Putamen (tissue), 1 donor: ENCODE results near the gene UQCRC1.

Source experiments
- DNase-seq: peaks from one replicate; pipeline ENCODE4 v3.0.0-alpha.2; 2016; ENCODE audit warnings: low spot score

UQCRC1 gene

DNA sequence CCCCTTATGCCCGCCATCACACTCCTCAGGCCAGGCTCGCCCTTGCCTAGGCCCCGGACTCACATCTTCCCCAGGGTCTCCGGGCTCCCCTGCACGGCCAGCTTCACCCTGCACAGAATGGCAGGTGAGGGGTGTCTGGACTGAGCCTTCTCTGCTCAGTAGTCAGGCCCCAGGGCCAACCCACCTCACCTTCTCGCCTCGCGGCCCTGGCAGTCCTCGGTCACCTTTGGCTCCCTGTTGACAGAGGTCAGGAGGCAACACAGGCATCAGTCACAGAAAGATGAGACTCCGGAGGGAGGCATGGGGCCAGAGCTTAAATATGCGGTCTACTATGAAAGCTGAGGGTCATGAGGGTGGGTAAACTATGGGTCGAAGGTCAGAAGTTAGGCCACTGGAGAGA, 37.5 kb downstream of the UQCRC1 start:
- no peak for DNase-seq

DNA sequence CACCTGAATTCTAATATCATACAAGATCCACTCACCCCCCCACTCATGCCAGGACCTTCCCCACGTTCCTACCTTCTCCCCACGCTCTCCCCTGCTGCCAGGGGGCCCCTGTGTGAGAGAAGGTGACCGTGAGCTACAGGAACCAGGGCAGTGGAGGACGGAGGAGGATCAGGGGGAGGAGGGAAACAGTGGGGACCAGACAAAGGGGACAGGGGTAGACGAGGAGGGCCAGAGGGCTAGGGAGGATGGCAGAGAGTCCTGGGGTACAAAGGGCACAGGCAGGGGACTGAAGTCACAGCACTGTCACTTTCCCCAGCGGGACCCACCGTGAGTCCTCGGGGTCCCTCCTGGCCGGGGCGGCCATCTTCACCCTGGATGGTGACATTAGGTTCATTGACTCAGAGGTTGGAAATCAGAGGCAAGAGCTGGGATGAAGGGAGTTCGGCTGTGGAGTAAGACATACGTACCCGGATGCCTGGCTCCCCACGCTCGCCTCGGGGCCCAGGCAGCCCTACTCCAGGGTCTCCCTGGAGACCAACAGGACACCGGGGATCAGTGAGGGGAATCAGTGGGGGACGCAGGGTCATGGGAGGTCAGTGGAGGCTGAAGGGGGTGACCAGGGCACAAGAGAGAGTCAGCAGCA, 39.5 kb downstream of the UQCRC1 start:
- DNase-seq, result no peak

DNA sequence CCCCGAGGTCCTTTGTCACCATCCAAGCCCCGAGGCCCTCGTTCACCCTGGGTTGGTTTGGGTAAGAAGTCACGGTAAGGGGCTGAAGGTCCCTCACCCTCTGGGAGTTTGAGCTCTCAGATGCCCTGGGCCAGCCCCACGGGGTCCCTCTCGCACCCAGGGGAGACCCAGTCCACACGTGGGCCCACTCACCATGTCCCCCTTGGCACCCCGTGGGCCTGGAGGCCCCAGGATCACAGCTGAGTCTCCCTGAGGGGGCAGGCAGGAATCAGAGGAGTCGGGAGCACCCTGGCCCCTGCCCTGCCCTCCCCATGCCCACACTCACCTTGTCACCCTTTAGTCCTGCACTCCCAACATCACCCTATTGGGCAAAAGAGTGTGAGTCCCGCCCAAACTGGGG, 40.0 kb downstream of the UQCRC1 start:
- no peak for DNase-seq

DNA sequence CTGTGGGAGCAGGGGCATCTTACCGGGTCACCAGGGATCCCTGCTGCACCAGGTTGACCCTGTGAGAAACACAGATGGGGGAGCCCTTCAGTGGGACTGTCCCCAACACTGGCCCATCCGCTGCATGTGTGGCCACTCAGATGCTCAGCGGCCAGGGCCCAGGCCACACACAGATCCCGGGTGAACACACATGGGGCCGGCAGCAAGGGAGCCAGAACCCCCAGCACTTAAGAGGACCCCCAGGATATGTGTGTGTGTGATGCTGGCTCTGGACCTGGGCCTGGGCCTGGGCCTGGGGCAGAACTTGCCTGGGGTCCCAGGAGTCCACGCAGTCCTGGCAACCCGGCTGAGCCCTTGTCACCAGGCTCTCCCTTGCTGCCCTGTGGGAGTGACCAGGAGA, 41.0 kb downstream of the UQCRC1 start:
- DNase-seq, result no peak

DNA sequence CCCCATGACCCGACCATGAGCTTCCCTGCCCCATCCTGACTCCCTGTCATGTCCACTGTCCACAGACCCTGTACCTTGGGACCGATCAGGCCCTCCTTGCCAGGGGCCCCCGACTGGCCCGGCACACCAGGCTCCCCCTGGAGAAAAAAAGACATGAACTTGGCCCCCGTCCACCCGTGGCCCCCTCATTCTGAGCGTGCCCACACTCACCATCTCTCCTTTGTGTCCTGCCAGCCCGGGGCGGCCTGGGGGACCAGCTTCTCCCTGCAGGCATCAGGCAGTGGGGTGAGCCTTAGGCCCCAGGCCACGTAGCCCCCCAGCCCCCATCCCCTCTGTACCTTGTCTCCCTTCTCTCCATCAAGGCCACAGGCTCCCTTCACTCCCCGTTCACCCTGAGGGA, 41.9 kb downstream of the UQCRC1 start:
- no peak for DNase-seq

DNA sequence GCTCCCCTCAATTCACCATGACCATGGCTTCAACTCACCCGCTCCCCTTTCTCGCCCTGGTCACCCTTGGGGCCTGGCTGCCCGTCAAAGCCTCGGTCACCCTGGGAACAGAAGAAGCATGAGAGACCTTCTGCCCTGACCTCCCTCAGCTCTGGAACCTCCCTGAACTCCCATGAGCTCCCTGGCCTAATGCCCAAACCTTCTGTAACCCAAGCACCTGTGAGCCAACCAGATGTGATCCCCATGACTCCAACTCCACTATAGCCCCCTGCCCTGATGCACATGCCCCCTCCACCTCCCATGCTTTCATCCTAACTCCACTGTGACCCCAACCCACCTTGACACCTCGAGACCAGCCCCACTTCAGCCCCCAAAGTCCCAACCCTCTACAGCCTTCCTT, 42.4 kb downstream of the UQCRC1 start:
- DNase-seq, result no peak

DNA sequence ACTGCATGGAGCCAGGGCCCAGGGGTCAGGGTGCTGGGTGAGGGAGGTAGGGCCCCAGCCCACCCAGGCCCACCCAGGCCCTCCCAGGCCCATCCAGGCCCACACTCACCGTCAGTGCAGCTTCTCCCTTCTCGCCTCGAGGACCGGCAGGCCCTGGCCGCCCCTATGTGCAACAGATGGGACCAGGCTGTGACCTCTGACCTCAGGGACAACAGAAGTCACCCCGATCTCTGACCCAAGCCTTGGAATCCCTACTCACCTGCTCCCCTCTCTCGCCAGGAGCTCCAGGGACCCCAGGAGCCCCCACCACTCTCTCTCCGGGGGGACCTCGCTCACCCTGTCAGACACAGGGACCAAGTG, 43.1 kb downstream of the UQCRC1 start:
- DNase-seq, result no peak

DNA sequence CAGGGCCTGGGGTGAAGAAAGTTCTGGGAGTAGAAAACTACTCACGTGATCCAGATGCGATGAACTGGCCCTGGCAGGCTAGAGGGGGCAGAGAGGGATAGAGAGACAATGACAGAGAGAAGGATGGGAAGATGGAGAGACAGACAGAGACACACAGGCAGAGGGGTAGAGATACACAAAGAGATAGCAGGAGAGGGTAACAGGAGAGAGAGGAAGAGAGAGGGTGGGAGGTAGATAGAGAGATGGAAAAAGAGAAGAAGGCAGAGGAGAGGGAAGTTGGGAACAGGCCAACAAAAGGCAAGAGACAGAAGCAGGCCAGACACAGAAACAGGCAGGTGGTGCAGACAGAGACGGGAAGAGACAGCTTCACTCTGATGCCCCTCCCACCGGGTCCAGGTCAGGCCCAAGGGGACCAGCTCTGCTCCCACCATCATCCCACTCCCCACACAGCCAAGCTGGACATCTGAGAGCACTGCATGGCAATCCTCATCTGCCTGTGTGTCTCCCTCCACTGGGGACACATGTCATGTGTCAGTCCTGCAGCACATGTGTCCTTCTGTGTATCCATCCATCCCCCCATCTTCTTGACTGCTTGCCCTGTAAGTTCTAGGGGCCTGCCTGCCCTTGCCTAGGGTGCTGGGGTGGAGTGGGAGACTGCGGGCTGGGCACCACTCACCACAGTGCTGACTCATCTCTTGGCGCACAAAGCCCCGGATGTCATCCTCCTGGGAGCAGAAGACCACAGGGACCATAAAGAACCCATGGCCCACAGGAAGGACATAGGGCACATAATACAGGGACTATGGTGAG, 43.6 kb downstream of the UQCRC1 start:
- DNase-seq, result no peak

DNA sequence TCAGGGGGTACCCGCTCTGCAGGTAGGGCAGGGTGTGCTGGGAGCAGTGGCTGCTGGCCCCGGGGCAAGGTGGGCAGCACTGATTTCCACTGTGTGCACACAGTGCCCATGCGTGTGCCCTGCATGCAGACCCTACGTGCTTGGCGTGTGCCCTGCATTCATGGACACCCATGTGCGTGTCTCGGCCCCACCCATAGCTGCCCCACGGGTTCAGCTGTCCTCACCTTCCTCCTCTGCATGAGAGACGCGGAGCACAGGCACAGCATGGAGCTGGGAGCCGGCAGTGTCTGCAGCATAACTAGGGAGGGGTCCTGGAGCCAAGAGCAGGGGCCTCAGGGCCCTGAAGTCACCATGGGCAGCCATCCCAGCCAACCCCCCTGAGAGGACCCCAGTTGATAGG, 44.3 kb downstream of the UQCRC1 start:
- no peak for DNase-seq

DNA sequence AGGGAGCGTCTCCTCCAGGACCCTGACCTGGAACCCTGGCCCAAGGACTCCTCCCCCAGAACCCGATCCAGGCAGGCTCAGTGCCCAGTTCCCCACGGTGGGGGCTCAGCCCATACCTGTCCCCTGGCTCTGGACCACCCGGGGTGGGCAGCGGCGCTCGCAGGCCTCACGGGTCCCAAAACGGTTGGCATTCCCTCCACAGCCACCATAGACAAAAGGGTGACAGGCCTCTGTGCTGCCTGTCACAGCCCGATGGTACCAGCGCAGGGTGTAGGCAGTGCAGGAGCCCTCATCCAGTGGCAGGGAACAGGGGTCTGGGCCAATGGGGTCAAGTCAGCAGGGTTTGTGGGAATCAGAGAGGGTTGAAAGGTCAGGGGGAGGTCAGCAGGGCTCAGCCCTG, 44.8 kb downstream of the UQCRC1 start:
- DNase-seq, result no peak

DNA sequence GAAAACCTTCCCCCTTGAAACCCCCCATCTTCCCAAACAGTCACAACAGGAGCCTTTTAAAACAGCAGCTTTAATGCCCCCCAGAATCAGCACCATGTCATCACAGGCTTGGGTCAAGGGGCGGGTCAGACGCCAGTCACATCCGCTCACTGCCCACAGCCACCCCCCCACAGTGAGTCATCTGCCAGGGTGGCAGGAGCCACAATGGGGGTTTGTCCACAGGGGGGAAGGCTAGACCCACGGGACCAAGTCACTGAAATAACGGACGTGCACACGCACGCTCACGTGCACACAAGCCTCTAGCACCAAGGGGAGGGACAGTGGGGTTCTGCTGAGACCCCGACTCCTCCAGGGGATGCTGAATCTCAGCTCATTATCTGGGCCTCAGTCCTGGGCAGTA, 45.4 kb downstream of the UQCRC1 start:
- DNase-seq, result peak; percentile 61

DNA sequence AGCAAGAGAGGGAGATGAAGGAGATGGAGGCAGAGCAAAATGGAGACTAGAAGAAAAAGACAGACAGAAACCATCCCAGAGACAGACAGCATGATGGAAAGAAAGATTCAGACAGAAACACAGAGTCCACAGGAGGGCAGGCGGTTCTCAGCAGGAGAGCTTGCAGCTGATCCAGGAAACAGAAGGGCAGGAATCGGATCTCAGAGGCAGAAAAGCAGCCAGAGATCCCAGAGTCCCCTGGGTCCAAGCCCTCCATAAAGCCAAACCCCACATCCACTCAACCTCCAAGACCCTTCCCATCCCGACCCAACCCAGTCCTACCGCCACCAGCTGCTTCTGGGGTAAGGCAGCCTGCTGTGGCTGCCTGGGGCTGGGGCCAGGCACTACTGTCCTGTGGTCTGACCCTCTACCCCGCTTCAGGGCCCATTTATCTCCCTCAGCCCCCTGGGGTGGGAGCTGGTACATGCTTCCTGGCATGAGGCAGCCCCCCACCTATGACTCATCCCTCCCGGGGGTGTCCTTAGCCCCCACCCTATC, 46.0 kb downstream of the UQCRC1 start, which contains the start of gene UCN2:
Gene UCN2 (minus strand): TSS at position 400 of the 537 bp plus-strand sequence. CDS start 657 bp downstream, outside the sequence.
- no peak for DNase-seq

DNA sequence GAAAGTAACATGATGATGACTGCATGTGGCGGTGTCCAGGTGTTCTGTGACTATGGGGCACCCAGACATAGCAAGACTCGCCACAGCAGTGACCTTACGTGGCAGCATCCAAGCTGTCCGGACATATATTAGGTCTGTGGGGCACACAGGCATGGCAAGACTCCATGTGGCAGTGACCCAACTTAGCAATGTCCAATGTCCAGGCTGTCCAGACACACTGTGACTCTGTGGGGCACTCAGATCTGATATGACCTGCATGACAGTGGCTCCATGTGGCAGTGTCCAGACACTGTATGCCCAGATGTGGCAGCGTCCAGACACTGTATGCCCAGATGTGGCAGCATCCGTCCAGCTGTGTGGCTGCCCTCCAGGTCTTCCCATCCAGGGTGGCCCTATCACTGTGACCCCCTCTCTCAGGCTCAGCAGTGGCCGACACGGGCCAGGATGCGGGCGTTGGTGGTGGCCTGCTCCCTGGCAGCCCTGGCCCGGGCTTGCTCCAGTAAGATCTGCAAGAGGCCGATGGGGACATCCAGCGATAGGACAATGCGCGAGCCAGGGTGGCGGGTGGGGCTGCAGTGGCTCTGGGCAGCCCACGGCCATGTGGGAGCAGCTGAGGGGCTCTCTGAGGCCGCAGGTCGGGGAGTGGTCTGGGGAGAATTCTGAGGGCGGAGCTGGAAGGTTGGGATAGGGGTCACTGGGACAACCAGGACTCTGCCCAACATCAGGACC, 46.9 kb downstream of the UQCRC1 start:
- DNase-seq, result no peak

DNA sequence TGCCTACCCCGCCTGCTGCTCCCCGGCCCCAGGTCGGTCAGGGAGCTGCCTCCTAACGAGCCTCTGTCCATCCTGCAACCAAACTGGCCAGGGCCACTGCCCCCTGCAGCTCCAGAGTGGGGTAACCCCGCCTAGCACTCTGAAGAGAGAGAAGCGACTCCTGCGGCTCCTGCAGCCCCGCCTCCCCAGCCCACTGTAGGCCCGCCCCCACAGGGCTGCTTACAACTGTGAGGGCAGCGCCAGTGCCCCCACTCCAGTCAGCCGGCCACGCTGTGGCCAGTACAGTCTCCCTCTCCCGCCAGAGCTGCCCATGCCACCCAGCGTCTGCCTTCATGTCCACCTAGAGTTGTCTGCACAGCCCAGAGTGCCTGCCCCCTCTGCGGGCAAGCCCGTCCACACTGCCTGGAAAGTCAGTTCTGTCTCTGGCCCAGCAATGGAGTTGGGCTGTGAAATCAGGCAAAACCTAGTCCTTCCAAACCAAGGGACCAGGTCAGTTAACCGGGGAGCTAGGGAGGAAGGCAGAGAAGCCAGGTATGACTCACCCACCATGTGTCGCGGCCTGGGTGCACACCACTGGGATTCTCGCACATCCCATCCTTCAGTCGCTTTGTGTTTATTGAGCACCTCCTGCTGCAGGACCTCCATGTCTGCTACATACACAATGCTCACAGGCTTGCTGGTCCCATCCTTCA, 48.3 kb downstream of the UQCRC1 start:
- no peak for DNase-seq

DNA sequence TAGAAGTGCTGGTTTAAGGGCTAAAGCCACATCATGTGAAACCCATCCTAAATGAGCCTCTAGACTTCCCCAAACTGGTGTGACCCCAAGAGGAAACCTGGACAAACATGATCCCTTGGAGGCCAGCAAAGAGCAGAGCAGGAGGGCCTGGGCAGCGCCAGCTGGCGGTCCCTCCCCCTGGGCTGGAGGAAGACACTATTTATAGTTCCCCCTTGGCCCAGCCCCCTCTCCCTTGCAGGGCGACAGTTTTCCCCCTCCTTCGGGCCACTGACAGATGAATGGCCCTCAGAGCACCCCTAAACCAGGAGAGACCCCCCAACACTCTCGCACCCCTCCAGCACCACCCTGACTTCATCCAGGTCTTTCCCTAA, 48.8 kb downstream of the UQCRC1 start:
- no peak for DNase-seq

DNA sequence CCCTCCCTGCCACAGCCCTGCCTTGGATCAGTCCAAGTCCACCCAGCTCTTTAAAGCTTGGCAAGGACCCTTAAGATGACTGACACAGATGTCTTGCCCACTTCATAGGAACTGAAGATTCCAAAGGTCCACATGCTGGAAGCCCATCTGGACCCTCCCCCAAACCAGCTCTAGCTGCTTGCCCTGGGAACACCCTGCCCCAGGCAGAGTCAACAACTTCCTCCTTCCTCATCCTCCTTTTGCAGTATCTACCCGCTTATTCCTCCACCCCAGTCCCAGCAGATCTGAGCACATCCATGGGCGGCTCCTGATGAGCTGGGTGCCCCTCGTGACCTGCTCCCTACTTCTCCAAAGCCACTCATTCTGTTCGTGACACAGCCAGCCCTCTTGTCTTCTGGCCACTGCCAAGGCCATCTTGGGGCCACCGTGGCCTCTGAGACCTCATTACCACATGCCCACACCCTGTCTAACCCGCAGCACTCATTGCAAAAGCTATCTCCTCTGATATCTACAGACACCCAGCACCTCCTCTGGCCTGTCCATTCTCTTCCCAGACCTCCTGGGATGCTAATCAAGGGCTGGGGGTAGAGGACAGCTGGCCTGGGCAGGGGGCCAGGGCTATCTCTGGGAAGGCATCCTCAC, 50.8 kb downstream of the UQCRC1 start:
- no peak for DNase-seq

DNA sequence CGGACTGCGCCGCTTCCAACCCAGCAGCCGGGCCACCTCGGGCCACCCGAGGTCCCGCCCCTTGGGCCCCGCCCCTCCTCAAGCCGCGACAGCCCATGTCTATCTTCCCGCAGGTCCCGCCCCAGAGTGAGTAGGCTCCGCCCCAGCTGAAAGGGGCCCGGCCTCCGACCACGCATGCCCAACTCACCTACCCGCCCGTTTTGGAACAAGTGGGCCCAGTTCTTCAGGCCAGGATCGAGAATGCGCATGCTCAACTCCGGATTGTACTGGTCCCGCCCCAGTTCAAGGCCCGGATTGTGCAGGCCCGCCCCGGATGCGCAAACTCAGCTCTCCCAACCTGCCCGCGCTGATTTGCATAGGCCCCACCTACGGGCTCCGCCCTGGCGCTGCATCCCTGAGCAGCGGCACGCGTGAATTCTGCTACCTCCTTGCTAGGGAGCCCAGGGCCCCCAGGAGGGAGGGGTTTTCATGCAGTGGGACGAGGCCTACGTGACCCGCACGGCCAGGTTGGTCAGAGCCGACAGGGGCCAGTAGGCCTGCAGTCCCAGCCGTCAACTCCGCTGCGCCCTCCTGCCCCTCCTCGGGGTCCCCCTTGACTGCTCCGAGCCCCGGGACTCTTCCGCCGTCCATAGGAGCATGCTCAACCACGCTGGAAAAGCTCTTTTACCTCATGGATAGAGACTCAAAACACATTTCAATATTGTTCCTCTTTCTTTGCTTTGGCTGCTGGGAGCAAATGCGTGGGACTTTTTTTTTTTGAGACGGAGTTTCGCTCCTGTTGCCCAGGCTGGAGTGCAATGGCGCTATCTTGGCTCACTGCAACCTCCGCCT, 52.4 kb downstream of the UQCRC1 start, which contains the start of gene PFKFB4:
Gene PFKFB4 (minus strand): TSS at position 8 of the 831 bp plus-strand sequence. CDS start 26 bp downstream, outside the sequence.
- DNase-seq, result peak; percentile 100

DNA sequence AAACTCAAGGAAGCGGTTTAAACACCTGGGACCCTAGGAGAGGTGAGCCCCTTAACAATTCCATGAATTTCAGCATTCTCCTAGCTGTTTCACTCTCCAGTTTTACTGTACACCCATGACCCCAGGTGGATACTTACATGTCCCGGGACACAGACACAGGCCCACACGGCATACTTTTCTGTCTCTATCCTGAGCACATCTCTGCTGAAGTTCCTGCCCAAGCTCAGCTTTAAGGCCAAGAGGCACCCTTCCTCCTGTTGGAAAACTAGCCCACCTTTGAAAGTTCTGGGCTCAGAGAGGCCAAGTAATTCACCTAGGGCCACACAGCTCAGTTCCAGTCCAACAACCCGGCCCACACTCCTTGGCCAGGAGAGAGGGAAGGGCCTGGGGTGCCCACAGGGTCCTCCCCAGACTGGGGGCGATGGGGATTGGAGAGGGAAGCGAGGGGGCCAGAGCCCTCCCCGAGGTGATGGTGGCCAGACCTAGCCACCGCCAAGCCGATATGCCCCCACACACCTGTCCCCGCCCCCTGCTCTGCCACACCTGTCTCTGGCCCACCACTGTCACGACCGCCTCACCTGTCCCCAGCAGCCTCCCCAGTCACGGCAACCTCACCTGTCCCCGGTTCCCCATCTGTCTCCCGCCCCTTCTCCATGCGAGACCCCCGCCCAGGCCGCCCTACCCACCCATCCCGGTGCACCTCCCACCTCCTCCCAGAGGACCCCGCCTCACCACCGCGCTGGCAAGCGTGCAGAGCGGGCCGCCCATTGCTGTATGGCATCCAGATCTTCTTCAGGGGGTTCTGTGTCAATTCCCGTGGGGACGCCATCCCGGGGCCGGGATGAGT, 53.3 kb downstream of the UQCRC1 start:
- no peak for DNase-seq

DNA sequence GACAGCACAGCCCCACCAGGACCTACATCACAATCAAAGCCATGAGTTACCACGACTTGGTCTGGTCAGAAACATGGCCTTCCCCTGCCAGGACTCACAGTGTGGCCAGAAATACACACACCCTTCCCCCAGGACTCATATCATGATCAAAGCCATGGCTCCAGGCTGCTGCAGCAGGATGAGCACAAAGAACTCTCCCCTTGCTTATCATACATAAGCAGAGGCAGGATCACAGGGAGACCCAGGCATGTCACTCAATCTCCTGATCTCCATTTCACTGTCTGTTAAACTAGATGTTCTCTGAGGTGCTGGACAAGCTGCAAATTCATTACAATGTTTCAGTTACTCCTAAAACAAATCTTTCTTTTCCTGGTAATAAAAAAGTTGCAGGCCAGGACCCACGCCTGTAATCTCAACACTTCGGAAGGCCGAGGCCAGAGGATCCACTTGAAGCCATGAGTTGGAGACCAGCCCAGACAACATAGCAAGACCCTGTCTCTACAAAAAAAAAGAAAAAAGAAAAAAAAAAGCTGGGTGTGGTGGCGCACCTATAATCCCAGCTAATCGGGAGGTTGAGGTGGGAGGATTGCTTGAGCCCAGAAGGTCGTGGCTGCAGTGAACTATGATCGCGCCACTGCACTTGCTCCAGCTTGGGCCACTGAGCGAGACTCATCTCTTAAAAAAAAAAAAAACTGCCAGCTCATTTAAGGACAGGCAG, 54.1 kb downstream of the UQCRC1 start:
- no peak for DNase-seq
